Osteocyte (in vitro differentiated cells): ENCODE results near the gene MEIS2. TPM values are rescaled to one million over a fixed set of nuclear protein-coding genes. Genes with fewer than 3 reads are reported as not detected.

Experiments
- DNase-seq: peaks from one replicate; pipeline ENCODE4 v3.0.0; 2021; ENCODE audit warnings: mixed read lengths; ENCODE audit not compliant: unreplicated experiment; ENCODE audit errors: extremely low spot score
- H3K27ac Mint-ChIP-seq: one replicate; pipeline ENCODE4 v1.8.0; 2021; ENCODE audit warnings: mild to moderate bottlenecking, mixed read lengths; ENCODE audit not compliant: unreplicated experiment
- H3K27me3 Mint-ChIP-seq: one replicate; pipeline ENCODE4 v1.8.0; 2021; ENCODE audit warnings: mixed read lengths; ENCODE audit not compliant: unreplicated experiment
- H3K36me3 Mint-ChIP-seq: one replicate; pipeline ENCODE4 v1.8.0; 2021; ENCODE audit warnings: mixed read lengths; ENCODE audit not compliant: unreplicated experiment
- H3K4me1 Mint-ChIP-seq: one replicate; pipeline ENCODE4 v1.8.0; 2021; ENCODE audit warnings: mixed read lengths; ENCODE audit not compliant: unreplicated experiment
- H3K4me3 Mint-ChIP-seq: one replicate; pipeline ENCODE4 v1.8.0; 2021; ENCODE audit warnings: mild to moderate bottlenecking, moderate library complexity, mixed read lengths; ENCODE audit not compliant: unreplicated experiment
- H3K9me3 Mint-ChIP-seq: one replicate; pipeline ENCODE4 v1.8.0; 2021; ENCODE audit warnings: mixed read lengths; ENCODE audit not compliant: unreplicated experiment
- total RNA-seq: library from RNA; stranded (reverse); gene quantifications from 2 replicates; pipeline ENCODE4 v1.2.1, GENCODE V29; 2021
- TF ChIP-seq, protein P1 (sequence below): fragments of 200-600 bp; sonication (generic); IDR thresholded peaks from 2 replicates; pipeline ENCODE4 v1.5.0; 2021; ENCODE audit warnings: antibody characterized with exemption, mild to moderate bottlenecking, moderate library complexity

MEIS2 gene
- total RNA-seq, 1 donor from 2014 or later, result 79.9 TPM

DNA sequence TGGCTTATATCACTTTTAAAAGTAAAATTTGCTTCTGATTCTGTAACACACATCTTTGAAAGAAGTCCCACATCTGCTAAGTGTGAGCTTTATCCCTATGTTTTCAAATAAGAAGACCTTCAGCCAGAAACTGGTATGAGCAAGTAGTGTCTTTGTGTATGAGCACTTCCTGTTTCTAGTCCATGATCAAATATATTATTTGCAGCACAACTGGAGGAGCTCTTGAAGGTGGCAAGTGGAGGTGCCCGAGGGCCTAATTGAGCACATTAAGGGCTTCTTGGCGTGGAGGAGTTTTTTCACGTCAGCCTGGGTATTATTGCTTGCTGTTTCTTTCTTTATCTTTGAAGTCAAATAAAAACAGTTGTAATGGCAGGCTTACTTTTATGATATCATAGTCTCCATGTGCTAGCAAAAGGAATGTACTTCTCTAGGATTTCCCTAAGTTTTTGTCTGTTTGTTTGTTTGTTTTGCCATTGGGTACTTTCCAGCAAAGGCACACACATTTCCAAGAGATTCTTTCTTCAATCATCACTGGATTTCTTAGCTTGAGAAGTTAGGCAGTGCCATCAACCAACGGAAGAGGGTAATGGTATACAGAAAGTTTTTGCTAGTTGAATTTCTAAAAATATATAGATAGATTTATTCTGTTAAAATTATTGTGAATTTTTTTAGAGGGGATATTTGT is 68.1 kb downstream of the MEIS2 start:
- H3K4me1 Mint-ChIP-seq, result peaks cover 36% of the 10 kb centered on the region

DNA sequence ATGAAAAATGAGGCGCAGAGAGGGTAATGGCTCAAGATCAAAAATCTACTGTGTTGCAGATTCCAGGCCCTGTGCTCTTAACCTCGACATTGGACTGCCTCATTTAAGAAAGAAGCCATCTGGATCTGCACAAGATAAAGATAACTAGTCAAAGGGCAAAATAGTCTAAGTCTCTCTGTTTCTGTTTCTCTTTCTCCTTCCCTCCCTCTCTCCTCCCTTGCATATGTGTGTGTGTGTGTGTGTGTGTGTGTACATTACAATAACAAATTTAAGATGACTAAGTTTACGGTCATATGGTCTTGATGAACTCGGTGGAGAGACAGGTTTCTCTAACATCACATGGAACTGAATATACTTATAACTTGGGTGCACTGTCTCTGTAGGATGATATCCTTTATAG is 69.2 kb downstream of the MEIS2 start:
- no peaks in the 10 kb centered on the region for H3K27me3 Mint-ChIP-seq
- H3K27ac Mint-ChIP-seq, result peak overlapping the region; percentile 34
- TF ChIP-seq, protein P1, sequence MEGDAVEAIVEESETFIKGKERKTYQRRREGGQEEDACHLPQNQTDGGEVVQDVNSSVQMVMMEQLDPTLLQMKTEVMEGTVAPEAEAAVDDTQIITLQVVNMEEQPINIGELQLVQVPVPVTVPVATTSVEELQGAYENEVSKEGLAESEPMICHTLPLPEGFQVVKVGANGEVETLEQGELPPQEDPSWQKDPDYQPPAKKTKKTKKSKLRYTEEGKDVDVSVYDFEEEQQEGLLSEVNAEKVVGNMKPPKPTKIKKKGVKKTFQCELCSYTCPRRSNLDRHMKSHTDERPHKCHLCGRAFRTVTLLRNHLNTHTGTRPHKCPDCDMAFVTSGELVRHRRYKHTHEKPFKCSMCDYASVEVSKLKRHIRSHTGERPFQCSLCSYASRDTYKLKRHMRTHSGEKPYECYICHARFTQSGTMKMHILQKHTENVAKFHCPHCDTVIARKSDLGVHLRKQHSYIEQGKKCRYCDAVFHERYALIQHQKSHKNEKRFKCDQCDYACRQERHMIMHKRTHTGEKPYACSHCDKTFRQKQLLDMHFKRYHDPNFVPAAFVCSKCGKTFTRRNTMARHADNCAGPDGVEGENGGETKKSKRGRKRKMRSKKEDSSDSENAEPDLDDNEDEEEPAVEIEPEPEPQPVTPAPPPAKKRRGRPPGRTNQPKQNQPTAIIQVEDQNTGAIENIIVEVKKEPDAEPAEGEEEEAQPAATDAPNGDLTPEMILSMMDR, result no peak
- no peak overlapping the region for H3K4me3 Mint-ChIP-seq
- peaks cover 32% of the 10 kb centered on the region for H3K4me1 Mint-ChIP-seq
- H3K36me3 Mint-ChIP-seq, result peaks cover 38% of the 10 kb centered on the region
- no peaks in the 10 kb centered on the region for H3K9me3 Mint-ChIP-seq
- no peak for DNase-seq

More for the DNA sequence above, 68.1 kb downstream of the MEIS2 start:
- TF ChIP-seq, protein P1, result no peak
- Mint-ChIP-seq H3K36me3 (peaks cover 48% of the 10 kb centered on the region), H3K27ac (peak overlapping the region; percentile 57), H3K9me3 (no peaks in the 10 kb centered on the region), H3K27me3 (no peaks in the 10 kb centered on the region), H3K4me3 (no peak overlapping the region)
- DNase-seq, result no peak

DNA sequence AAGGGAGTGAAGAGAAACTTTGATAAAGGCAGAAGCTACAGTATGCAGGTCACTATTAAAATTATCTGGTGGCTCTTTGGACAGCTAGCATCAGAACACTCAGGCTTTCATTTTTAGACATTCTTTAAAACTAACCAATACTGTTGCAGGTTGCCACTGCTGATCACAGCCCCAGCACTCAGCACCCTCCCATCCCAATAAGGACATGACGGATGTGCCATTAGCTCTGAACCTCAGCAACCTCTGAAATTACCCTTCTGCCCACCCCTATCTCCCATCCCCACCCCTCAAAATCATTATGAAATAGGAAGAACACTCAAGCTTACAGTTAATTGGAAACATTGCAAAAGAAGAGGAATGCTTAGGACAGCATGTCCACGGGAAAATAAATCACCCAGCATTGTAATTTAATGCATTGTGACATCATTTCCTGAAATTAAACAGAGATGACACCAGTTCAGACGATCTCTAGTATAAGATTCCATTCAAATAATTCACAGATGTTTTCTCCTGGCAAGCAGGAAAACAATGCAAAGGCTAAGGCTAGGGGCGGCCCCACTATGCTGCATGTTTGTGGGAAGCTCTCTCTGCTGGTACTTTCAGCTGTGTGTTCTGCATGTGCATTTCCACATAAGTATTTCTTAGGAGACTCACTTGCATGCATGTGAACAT is 71.6 kb downstream of the MEIS2 start:
- TF ChIP-seq, protein P1, result no peak
- Mint-ChIP-seq H3K36me3 (peaks cover 33% of the 10 kb centered on the region), H3K4me3 (no peak overlapping the region), H3K27ac (no peak overlapping the region), H3K27me3 (no peaks in the 10 kb centered on the region), H3K9me3 (no peaks in the 10 kb centered on the region), H3K4me1 (peaks cover 25% of the 10 kb centered on the region)
- DNase-seq, result no peak

DNA sequence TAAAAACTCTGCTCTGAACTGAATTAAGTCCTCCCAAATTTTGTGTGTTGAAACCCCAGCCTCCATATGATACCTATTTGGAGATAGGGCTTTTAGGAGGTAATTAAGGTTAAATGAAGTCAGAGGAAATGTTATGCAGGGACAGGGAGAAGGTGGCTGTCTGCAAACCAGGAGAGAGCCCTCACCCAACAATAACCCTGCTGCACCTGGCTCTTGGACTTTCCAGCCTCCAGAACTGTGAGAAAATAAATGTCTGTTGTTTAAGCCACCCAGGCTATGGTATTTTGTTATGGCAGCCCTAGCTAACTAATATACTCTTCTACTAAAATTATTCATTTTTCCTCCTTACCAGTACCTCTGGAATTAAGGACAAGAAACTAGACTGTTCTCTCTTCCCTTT is 79.5 kb downstream of the MEIS2 start:
- H3K27me3 Mint-ChIP-seq, result no peaks in the 10 kb centered on the region
- H3K9me3 Mint-ChIP-seq, result no peaks in the 10 kb centered on the region
- H3K27ac Mint-ChIP-seq, result peak overlapping the region; percentile 83
- H3K4me1 Mint-ChIP-seq, result peaks cover 38% of the 10 kb centered on the region
- no peak for DNase-seq
- peaks cover 35% of the 10 kb centered on the region for H3K36me3 Mint-ChIP-seq
- TF ChIP-seq, protein P1, result no peak
- no peak overlapping the region for H3K4me3 Mint-ChIP-seq
